Occipital lobe (tissue), 2 donors: ENCODE data around the gene MARS1. TPM values are rescaled to one million over a fixed set of nuclear protein-coding genes. Genes with fewer than 3 reads are reported as not detected.
"Not testable (repeated sequence)": the region's sequence is repeated elsewhere in the genome, so short reads cannot be mapped to it uniquely, and the experiment has no call there.

Experiments
- DNase-seq: peaks from one replicate; lab custom pipeline; 2025; lab: John Stamatoyannopoulos, UW
- total RNA-seq: library from RNA; depleted of rRNA; stranded (reverse); fragments of >200 nt; gene quantifications from one replicate; pipeline ENCODE4 v1.2.3, GENCODE V29; 2014

The MARS1 gene
- total RNA-seq, 1 donor from 2014 or later, result 65.2 TPM

DNA sequence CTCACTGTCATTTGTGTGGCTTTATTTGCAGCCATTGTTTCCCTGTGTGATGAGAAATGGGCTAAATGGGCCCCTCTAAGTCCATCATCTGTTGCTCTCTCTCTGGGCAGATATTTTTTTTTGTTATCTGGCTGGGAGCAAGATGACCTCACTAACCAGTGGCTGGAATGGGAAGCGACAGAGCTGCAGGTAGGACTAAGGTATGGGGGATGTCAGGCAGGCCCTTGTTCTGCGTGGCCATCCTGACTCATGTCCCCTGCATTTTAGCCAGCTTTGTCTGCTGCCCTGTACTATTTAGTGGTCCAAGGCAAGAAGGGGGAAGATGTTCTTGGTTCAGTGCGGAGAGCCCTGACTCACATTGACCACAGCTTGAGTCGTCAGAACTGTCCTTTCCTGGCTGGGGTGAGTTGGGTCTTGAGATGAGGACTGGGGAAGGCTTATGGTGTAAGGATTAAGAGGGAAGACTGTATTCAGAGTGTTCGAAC, 1.3 kb downstream of the MARS1 start:
- no peak for DNase-seq

DNA sequence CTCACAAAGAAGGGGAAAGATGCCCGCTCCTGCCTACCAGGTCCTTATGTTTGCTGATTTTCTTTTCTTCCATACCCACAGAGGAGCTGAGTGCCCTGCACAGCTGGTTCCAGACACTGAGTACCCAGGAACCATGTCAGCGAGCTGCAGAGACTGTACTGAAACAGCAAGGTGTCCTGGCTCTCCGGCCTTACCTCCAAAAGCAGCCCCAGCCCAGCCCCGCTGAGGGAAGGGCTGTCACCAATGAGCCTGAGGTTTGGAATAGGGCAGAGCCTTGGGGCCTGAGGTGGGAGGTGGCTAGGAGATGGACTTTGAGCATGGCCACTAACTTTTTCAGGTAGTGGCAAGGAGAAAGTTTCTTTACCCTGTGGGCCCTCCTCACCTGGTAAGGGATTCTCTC, 2.3 kb downstream of the MARS1 start:
- no peak for DNase-seq

DNA sequence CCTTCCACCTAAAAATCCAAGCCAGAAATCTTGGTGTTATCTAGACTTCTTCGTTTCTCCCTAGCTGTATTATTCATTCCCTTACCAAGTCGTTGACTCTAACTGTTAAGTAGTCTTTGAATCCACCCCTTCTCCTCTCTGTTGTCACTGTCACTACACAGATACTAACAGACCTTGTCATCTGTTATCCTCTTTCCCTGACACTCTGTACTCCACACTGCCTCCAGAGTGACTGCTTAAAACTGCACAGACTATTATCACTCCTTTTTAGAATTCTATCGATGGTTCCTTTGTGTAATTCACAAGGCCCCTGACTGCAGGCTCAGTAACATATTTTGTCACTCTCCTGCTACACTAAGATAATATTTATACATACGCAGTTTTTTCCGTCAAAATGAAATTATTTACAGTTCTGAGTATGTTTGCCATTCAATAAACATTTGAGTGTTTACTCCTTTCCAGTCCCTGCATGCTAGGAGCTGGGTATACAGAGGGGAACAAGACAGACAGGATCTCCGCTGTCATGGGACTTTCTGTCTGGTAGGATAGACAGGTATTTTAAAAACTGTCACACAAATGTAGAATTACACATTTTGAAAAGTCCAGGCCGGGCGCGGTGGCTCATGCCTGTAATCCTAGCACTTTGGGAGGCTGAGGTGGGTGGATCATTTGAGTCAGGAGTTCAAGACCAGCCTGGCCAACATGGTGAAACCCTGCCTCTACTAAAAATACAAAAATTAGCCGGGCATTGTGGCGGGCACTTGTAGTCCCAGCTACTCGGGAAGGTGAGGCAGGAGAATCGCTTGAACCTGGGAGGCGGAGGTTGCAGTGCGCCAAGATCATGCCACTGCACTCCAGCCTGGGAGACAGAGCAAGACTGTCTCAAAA, 3.8 kb downstream of the MARS1 start:
- no peak for DNase-seq

DNA sequence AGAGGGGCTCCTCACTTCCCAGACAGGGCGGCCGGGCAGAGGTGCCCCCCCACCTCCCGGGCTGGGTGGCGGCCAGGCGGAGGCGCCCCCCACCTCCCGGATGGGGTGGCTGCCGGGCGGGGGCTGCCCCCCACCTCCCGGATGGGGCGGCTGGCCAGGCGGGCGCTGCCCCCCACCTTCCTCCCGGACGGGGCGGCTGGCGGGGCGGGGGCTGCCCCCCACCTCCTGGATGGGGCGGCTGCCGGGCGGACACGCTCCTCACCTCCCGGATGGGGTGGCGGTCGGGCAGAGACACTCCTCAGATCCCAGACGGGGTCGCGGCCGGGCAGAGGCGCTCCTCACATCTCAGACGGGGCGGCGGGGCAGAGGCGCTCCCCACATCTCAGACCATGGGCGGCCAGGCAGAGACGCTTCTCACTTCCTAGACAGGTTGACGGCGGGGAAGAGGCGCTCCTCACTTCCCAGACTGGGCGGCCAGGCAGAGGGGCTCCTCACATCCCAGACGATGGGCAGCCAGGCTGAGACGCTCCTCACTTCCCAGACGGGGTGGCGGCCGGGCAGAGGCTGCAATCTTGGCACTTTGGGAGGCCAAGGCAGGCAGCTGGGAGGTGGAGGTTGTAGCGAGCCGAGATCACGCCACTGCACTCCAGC, 7.3 kb downstream of the MARS1 start:
- DNase-seq, result not testable (repeated sequence)

DNA sequence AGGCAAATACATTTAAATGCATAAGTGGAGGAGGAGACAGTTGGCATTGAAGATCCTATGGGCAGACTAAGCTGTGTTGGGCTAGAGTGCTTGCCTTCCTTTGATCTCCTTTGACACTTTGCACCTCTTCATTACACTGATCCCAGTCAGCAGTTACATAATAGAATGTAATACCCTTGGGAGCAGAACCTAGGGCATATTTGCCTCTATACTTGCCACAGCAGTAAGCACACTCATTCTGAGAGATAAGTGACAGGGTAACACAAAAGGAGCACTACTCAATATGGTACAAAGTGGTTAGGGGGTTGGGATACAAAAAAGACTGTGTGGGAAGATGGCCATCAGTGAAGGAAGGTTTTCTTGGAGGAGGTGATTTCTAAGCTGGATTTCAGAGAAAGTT, 9.0 kb downstream of the MARS1 start:
- DNase-seq, result no peak

DNA sequence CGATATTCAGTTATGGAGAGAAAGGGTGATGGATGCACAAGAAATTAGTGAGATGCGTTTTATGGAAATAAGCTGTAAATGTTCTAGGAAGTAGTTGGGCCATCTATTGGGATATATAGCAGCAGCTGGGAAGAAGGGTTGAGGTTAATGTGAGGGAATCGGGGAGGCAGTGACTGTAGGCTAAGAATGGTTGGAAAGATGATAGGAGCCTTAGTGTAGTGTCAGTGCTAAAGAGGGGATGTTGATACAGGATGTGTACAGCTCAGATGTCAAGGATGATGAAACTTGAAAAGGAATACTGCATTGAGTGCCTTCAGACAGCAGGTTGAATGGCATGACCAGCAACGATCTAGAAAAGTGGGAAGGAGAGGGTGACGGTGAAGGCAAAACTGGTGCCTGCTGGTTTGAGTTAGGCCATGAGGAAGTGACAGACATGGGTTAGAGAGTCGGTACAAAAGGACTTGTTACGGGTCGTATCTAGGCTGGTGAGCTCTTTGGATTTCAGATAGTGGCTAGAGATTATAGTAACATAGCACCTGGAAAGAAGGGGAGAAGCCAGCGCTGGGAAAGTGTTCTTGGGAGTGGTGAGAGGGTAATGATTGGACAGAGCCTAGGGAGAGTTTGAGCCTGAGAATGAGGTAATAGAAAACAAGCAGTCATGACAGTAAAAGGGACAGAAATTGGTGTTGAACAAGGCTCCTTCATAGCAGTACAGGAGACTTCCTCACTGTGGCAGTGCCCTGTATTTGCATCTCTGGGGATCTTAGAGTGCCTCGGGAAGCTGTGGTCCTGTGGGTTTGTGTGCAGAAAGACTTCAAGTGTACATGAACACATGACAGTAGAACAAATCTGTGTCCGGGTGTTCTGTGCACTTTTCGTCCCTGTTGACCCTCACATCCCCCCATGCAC, 9.6 kb downstream of the MARS1 start:
- DNase-seq, result no peak

DNA sequence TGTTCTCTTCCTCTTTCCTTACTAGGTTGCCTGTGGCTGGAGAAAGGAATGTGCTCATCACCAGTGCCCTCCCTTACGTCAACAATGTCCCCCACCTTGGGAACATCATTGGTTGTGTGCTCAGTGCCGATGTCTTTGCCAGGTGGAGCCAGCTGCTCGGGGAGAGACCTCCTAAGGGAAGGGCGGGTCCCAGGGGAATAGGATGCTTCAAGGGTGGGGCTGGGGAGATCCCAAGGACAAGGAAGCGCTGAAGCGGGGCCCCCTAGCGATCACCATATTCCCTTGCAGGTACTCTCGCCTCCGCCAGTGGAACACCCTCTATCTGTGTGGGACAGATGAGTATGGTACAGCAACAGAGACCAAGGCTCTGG, 10.2 kb downstream of the MARS1 start:
- no peak for DNase-seq

DNA sequence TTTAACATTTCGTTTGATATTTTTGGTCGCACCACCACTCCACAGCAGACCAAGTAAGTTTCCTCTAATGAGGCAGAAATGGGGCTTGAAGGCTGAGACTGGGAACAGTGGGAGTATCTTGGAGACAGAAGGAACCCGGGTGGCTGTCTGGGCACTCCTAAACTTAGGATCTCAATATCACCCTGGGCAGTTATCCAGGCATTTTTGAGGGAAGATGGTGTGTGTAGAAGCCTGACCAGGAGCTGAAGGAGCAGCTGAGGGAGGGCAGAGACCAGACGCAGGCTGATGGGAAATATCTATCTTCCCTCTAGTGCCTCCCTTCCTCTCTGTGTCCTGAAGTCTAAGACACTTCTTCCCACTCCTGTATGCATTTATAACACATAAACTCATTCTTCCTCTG, 10.7 kb downstream of the MARS1 start:
- no peak for DNase-seq

DNA sequence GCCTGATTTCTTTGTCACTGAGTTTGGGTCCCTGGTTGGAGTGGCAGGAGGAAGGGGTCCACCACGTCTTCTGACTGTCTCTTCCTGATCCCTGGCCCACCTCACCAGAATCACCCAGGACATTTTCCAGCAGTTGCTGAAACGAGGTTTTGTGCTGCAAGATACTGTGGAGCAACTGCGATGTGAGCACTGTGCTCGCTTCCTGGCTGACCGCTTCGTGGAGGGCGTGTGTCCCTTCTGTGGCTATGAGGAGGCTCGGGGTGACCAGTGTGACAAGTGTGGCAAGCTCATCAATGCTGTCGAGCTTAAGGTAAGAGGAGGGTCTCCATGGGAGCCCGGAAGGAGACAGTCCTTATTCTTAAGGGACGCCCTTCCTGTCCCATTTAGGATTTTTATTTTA, 12.3 kb downstream of the MARS1 start:
- no peak for DNase-seq

DNA sequence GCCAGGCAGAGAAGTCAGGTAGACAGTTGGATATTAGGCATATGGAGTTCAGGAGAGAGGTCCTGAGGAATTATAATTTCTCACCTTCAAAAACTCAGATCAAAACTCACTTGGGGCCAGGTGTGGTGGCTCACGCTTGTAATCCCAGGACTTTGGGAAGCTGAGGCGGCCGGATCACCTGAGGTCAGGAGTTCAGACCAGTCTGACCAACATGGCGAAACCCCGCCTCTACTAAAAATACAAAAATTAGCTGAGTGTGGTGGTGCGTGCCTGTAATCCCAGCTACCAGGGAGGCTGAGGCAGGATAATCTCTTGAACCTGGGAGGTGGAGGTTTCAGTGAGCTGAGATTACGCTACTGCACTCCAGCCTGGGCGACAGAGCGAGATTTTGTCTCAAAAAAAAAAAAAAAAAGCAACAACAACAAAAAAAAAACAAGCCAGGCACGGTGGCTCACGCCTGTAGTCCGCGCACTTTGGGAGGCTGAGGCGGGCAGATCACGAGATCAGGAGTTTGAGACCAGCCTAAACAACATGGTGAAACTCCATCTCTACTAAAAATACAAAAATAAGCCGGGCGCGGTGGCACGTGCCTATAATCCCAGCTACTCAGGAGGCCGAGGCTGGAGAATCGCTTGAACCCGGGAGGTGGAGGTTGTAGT, 14.6 kb downstream of the MARS1 start:
- DNase-seq, result not testable (repeated sequence)

DNA sequence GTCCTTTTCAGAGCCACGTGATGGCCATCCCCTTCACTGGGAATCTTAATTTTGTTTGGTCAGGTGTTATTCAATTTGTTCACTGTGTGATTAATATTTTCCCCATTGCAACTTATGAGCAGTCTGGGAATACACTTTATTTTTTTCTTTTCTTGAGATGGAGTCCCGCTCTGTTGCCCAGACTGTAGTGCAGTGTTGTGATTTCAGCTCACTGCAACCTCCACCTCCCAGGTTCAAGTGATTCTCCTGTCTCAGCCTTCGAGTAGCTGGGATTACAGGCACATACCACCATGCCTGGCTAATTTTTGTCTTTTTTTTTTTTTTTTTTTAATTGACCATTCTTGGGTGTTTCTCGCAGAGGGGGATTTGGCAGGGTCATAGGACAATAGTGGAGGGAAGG, 18.7 kb downstream of the MARS1 start:
- not testable (repeated sequence) for DNase-seq

DNA sequence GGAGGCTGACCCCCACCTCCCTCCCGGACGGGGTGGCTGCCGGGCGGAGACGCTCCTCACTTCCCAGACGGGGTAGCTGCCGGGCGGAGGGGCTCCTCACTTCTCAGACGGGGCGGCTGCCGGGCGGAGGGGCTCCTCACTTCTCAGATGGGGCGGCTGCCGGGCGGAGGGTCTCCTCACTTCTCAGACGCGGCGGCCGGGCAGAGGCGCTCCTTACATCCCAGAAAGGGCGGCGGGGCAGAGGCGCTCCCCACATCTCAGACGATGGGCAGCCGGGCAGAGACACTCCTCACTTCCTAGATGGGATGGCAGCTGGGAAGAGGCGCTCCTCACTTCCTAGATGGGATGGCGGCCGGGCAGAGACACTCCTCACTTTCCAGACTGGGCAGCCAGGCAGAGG, 19.9 kb downstream of the MARS1 start:
- DNase-seq, result not testable (repeated sequence)

DNA sequence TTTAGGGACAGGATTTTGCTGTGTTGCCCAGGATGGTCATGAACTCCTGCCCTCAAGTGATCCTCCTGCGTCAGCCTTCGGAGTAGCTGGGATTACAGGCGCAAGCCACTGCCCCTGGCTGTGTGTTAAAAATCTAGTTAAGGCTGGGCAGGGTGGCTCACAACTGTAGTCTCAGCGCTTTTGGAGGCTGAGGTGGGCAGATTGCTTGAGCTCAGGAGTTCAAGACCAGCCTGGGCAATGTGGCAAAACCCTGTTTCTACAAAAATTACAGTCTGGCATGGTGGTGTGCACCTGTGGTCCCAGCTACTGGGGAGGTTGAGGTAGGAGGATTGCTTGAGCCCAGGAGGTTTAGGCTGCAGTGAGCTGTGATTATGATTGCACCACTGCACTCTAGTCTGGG, 23.3 kb downstream of the MARS1 start:
- no peak for DNase-seq

DNA sequence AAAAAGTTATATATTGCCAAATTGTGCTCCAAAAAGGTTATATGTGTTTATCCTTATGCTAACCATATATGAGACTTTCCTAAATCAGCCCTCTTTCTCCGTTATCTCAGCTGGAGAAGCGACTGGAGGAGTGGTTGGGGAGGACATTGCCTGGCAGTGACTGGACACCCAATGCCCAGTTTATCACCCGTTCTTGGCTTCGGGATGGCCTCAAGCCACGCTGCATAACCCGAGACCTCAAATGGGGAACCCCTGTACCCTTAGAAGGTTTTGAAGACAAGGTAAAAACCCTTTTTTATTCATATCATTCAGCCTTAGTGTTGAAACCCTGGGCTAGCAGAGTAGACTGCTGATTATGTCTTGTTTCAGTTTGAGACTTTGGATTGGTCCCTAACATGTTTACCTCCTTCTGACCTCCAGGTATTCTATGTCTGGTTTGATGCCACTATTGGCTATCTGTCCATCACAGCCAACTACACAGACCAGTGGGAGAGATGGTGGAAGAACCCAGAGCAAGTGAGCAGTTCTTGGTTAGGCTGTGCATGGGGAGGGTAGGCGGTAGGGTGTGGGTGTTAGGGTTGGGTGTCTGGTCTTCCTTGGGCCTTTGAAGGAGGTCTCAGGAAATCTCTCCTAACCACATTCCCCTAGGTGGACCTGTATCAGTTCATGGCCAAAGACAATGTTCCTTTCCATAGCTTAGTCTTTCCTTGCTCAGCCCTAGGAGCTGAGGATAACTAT, 23.9 kb downstream of the MARS1 start:
- DNase-seq, result no peak

DNA sequence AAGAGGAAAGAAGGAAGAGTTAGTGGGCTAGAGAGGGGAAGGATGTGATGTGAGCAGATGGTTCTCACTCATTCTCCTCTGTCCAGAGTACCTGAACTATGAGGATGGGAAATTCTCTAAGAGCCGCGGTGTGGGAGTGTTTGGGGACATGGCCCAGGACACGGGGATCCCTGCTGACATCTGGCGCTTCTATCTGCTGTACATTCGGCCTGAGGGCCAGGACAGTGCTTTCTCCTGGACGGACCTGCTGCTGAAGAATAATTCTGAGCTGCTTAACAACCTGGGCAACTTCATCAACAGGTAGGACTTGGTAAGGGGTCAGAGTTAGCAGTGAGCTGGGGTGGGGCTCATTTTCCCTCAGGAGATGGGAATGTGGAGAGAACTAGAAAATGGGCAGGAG, 24.8 kb downstream of the MARS1 start:
- DNase-seq, result no peak

DNA sequence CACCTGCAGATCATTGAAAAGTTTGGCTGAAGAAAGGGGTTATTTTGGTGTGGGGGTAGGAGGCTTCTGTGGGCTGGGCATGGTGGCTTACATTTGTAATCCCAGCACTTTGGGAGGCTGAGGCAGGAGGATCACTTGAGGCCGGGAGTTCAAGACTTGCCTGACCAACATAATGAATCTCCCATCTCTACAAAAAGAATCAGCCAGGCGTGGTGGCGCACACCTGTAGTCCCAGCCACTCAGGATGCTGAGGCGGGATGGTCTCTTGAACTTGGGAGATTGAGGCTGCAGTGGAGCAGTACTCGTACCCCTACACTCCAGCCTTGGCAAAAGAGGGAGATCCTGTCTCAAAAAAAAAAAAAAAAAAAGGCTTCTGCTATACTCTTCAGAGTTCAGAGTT, 25.4 kb downstream of the MARS1 start:
- no peak for DNase-seq

DNA sequence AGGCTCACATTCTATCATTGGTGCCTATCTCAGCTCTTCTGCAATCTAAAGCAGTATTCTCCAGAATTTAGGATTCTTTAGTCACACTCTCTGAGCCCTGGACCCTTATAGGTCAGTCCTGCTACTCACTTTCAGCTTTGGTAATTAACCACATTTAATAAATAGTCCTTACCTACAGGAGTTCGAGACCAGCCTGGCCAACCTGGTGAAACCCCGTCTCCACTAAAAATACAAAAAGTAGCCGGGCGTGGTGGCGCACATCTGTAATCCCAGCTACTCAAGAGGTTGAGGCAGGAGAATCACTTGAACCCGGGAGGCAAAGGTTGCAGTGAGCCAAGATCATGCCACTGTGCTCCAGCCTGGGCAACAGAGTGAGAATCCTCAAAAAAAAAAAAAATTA, 25.8 kb downstream of the MARS1 start:
- DNase-seq, result not testable (repeated sequence)

DNA sequence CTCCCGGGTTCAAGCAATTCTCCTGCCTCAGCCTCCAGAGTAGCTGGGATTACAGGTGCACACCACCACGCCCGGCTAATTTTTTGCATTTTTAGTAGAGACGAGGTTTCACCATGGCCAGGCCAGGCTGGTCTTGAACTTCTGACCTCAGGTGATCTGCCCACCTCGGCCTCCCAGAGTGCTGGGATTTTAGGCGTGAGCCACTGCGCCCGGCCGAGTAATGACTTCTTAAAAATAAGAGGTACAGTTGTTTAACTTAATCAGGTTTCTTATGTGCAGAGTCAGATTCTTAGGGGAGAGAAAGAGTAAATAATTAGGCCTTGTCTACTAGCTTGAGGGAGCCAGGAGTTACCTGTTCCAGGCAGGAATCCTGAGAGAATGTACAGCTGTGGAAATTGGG, 26.4 kb downstream of the MARS1 start:
- not testable (repeated sequence) for DNase-seq

DNA sequence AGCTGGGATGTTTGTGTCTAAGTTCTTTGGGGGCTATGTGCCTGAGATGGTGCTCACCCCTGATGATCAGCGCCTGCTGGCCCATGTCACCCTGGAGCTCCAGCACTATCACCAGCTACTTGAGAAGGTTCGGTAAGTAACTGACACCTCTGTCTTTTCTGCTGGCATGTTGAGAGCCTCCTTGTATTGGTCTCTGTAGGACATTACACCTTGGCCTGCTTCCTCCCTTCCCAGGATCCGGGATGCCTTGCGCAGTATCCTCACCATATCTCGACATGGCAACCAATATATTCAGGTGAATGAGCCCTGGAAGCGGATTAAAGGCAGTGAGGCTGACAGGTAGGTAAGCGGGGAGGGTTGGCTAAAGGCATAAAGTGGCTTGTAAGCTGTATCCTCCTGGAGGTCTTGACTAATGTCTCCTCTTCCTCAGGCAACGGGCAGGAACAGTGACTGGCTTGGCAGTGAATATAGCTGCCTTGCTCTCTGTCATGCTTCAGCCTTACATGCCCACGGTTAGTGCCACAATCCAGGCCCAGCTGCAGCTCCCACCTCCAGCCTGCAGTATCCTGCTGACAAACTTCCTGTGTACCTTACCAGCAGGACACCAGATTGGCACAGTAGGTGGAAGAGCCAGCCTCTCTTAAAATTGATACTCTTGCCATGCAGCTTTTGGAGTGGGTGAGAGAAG, 27.0 kb downstream of the MARS1 start:
- DNase-seq, result no peak

DNA sequence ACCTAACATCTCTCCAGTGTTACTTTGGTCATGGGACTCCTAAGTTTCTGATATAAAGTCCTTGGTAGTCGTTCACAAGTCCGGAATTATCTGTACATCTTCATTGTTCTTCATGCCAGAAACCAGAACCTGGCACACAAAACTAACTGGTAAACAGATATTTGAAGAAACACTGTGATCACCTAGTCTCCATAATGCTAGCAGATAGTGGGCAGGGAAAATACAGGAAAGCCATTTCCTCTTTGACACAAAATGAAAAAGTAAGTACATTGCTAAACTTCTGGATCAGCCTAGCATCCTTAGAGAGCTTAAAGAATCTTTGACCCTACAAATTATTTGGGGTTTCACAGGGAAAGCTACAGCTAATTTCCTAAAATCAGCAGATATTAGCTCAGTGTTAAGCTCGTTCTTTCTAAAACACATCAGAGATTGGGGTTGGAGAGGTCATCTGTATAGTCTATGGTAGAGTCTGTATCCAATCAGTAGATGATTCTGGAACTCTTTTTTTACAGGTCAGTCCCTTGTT, 27.6 kb downstream of the MARS1 start:
- no peak for DNase-seq
